Ishikawa (cell line): ENCODE results near the gene PKNOX2.

Experiments used
- MAX ChIP-seq: IDR thresholded peaks from 2 replicates; pipeline ENCODE4 v1.6.1; 2012
- TF ChIP-seq, protein P1 (sequence below): IDR thresholded peaks from 2 replicates; pipeline ENCODE4 v1.6.1; 2012

GRCh38 chr11:125441648-125442410 lies 277.3 kb downstream of the PKNOX2 start:
- no peak for TF ChIP-seq MAX
- TF ChIP-seq, protein P1, sequence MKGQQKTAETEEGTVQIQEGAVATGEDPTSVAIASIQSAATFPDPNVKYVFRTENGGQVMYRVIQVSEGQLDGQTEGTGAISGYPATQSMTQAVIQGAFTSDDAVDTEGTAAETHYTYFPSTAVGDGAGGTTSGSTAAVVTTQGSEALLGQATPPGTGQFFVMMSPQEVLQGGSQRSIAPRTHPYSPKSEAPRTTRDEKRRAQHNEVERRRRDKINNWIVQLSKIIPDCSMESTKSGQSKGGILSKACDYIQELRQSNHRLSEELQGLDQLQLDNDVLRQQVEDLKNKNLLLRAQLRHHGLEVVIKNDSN: no peak
